OCI-LY3 (cell line): ENCODE measurements around the gene C3orf33.

ENCODE experiments used
- EZH2phosphoT487 ChIP-seq: fragments of 200-600 bp; shearing (Covaris generic); IDR thresholded peaks from 2 replicates; pipeline ENCODE4 v1.6.1; 2018; ENCODE audit warnings: antibody characterized with exemption, mixed run types, low read depth
- TF ChIP-seq, protein P1 (sequence below): fragments of 200-600, 300-600 bp; sonication (generic); IDR thresholded peaks from 2 replicates; pipeline ENCODE4 v1.5.1; 2014; ENCODE audit warnings: antibody characterized with exemption, low read length, low read depth

GRCh38 chr3:155804323-155804722, 1.8 kb downstream of the C3orf33 start:
- TF ChIP-seq, protein P1, sequence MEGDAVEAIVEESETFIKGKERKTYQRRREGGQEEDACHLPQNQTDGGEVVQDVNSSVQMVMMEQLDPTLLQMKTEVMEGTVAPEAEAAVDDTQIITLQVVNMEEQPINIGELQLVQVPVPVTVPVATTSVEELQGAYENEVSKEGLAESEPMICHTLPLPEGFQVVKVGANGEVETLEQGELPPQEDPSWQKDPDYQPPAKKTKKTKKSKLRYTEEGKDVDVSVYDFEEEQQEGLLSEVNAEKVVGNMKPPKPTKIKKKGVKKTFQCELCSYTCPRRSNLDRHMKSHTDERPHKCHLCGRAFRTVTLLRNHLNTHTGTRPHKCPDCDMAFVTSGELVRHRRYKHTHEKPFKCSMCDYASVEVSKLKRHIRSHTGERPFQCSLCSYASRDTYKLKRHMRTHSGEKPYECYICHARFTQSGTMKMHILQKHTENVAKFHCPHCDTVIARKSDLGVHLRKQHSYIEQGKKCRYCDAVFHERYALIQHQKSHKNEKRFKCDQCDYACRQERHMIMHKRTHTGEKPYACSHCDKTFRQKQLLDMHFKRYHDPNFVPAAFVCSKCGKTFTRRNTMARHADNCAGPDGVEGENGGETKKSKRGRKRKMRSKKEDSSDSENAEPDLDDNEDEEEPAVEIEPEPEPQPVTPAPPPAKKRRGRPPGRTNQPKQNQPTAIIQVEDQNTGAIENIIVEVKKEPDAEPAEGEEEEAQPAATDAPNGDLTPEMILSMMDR, result no peak
- no peak for TF ChIP-seq EZH2phosphoT487
